GM23248 (cell line): Measurements from ENCODE around the gene NGEF. TPM values are rescaled to one million over a fixed set of nuclear protein-coding genes. Genes with fewer than 3 reads are reported as not detected.

ENCODE experiments used
- DNase-seq: peaks from one replicate; pipeline ENCODE4 v3.0.0-alpha.2; 2015
- H2AFZ ChIP-seq: fragments of 200-600 bp; sonication (generic); 2 replicates; pipeline ENCODE4 v1.6.1; 2016; ENCODE audit warnings: antibody characterized with exemption
- H3F3A ChIP-seq: fragments of 200-600 bp; sonication (generic); 2 replicates; pipeline ENCODE4 v1.6.1; 2016; ENCODE audit warnings: mild to moderate bottlenecking, antibody characterized with exemption, mixed run types; ENCODE audit not compliant: insufficient read depth
- H3K27ac ChIP-seq: fragments of 200-600 bp; sonication (generic); 2 replicates; pipeline ENCODE4 v1.5.1; 2016; ENCODE audit warnings: mild to moderate bottlenecking
- H3K27me3 ChIP-seq: fragments of 200-600 bp; sonication (generic); replicated peaks from 2 replicates; pipeline ENCODE4 v1.6.1; 2016; ENCODE audit warnings: mild to moderate bottlenecking; ENCODE audit not compliant: insufficient read depth
- H3K36me3 ChIP-seq: fragments of 200-600 bp; sonication (generic); 2 replicates; pipeline ENCODE4 v1.6.1; 2016; ENCODE audit warnings: low read depth, mild to moderate bottlenecking
- H3K4me1 ChIP-seq: fragments of 200-600 bp; sonication (generic); 2 replicates; pipeline ENCODE4 v1.6.1; 2016; ENCODE audit warnings: mild to moderate bottlenecking; ENCODE audit not compliant: insufficient read depth
- H3K4me2 ChIP-seq: fragments of 200-600 bp; sonication (generic); one replicate; pipeline ENCODE4 v1.6.1; 2016; ENCODE audit warnings: mild to moderate bottlenecking; ENCODE audit not compliant: unreplicated experiment
- H3K4me3 ChIP-seq: fragments of 200-600 bp; sonication (generic); 2 replicates; pipeline ENCODE4 v1.5.1; 2016; ENCODE audit warnings: mild to moderate bottlenecking
- H3K79me2 ChIP-seq: fragments of 200-600 bp; sonication (generic); 2 replicates; pipeline ENCODE4 v1.6.1; 2016; ENCODE audit warnings: mild to moderate bottlenecking; ENCODE audit not compliant: insufficient read depth
- H3K9ac ChIP-seq: fragments of 200-600 bp; sonication (generic); 2 replicates; pipeline ENCODE4 v1.6.1; 2016; ENCODE audit warnings: mild to moderate bottlenecking
- H3K9me2 ChIP-seq: fragments of 200-600 bp; sonication (generic); 2 replicates; pipeline ENCODE4 v1.6.1; 2016; ENCODE audit warnings: mixed run types, mild to moderate bottlenecking, moderate library complexity; ENCODE audit not compliant: insufficient read depth
- H3K9me3 ChIP-seq: fragments of 200-600 bp; sonication (generic); one replicate; pipeline ENCODE4 v1.6.1; 2017; ENCODE audit warnings: low read depth
- H4K20me1 ChIP-seq: fragments of 200-600 bp; sonication (generic); 2 replicates; pipeline ENCODE4 v1.6.0; 2016; ENCODE audit not compliant: insufficient read depth
- EZH2 ChIP-seq: fragments of 200-600 bp; sonication (generic); IDR thresholded peaks from 2 replicates; pipeline ENCODE4 v1.6.1; 2018; ENCODE audit warnings: antibody characterized with exemption, mild to moderate bottlenecking; ENCODE audit not compliant: insufficient read depth, poor library complexity, severe bottlenecking
- EZH2phosphoT487 ChIP-seq: fragments of 200-600 bp; sonication (generic); IDR thresholded peaks from 2 replicates; pipeline ENCODE4 v1.6.1; 2018; ENCODE audit warnings: antibody characterized with exemption, moderate library complexity, mild to moderate bottlenecking, low read depth; ENCODE audit not compliant: insufficient read depth
- WGBS, 2 experiments: methylation state at CpG; one replicate each; pipeline ENCODE4 v1.1.6; 2015 to 2017; ENCODE audit warnings: low lambda C conversion rate in 2 of 2, low coverage in 1 of 2; ENCODE audit errors: missing lambda C conversion rate in 2 of 2; 5-methylcytosine and 5-hydroxymethylcytosine counted together
- in situ Hi-C: fragments of 300-500 bp; cut with MboI; formaldehyde crosslinking; loops from 2 replicates; pipeline ENCODE4 v1.15.0; 2020
- polyA plus RNA-seq: library from polyadenylated mRNA; unstranded; fragments of >200 nt; fragmentation: Nextera tagmentation; extraction: Ambion mirVana; gene quantifications from 2 replicates; pipeline ENCODE4 v1.2.1, GENCODE V29; 2016
- total RNA-seq: library from RNA; depleted of rRNA; stranded (reverse); fragments of >200 nt; shearing (Covaris generic); gene quantifications from 2 replicates; pipeline ENCODE4 v1.2.3, GENCODE V29; 2014

NGEF gene
- total and polyA plus RNA-seq, 2 experiments from 2014 or later: 0.43 TPM; not detected in 1

GRCh38 chr2:232982926-232983668, 30.0 kb downstream of the NGEF start:
- DNase-seq: no peak
- H3K4me3 ChIP-seq: no peak overlapping the region
- no peaks in the 10 kb centered on the region for H3K36me3 ChIP-seq
- no peak overlapping the region for H3K27ac ChIP-seq
- in situ Hi-C loops: no loop called here
- H3K9me3 ChIP-seq: no peaks in the 10 kb centered on the region
- no peaks in the 10 kb centered on the region for H3K79me2 ChIP-seq
- peaks cover 16% of the 10 kb centered on the region for H3K4me1 ChIP-seq
- H3K27me3 ChIP-seq: no peaks in the 10 kb centered on the region
- no peak overlapping the region for H2AFZ ChIP-seq
- H4K20me1 ChIP-seq: no peaks in the 10 kb centered on the region
- no peak overlapping the region for H3K4me2 ChIP-seq
- no peaks in the 10 kb centered on the region for H3K9me2 ChIP-seq
- H3K9ac ChIP-seq: no peak overlapping the region
- H3F3A ChIP-seq: peaks cover 10% of the 10 kb centered on the region
- TF ChIP-seq EZH2phosphoT487 (no peak), EZH2 (no peak)
- WGBS, 2 experiments: 52 to 53% methylated on average over 15 of the region's 15 CpGs

GRCh38 chr2:232981767-232982360, 31.2 kb downstream of the NGEF start:
- WGBS, 2 experiments: 75 to 80% methylated on average over 5 of the region's 5 CpGs
- in situ Hi-C loops: no loop called here
- peaks cover 11% of the 10 kb centered on the region for H3K4me1 ChIP-seq

GRCh38 chr2:232981356-232981755, 31.7 kb downstream of the NGEF start:
- no peaks in the 10 kb centered on the region for H3F3A ChIP-seq
- peaks cover 11% of the 10 kb centered on the region for H3K4me1 ChIP-seq
- no peak overlapping the region for H3K9ac ChIP-seq
- in situ Hi-C loops: no loop called here
- no peak for DNase-seq
- no peaks in the 10 kb centered on the region for H3K36me3 ChIP-seq
- H3K9me3 ChIP-seq: no peaks in the 10 kb centered on the region
- no peaks in the 10 kb centered on the region for H4K20me1 ChIP-seq
- H3K27me3 ChIP-seq: no peaks in the 10 kb centered on the region
- no peak for TF ChIP-seq EZH2phosphoT487
- no peak for TF ChIP-seq EZH2
- no peak overlapping the region for H3K4me2 ChIP-seq
- no peak overlapping the region for H3K27ac ChIP-seq
- H3K79me2 ChIP-seq: no peaks in the 10 kb centered on the region
- no peaks in the 10 kb centered on the region for H3K9me2 ChIP-seq
- H3K4me3 ChIP-seq: no peak overlapping the region
- no peak overlapping the region for H2AFZ ChIP-seq
- WGBS, 2 experiments: 71 to 73% methylated on average over 7 of the region's 7 CpGs

More at GRCh38 chr2:232981767-232982360, 31.2 kb downstream of the NGEF start:
- H2AFZ ChIP-seq: no peak overlapping the region
- no peaks in the 10 kb centered on the region for H3K36me3 ChIP-seq
- H3K79me2 ChIP-seq: no peaks in the 10 kb centered on the region
- no peak for DNase-seq
- no peak overlapping the region for H3K27ac ChIP-seq
- no peaks in the 10 kb centered on the region for H3K27me3 ChIP-seq
- H3K9me3 ChIP-seq: no peaks in the 10 kb centered on the region
- TF ChIP-seq EZH2 (no peak), EZH2phosphoT487 (no peak)
- H4K20me1 ChIP-seq: no peaks in the 10 kb centered on the region
- H3K4me3 ChIP-seq: no peak overlapping the region
- no peaks in the 10 kb centered on the region for H3K9me2 ChIP-seq
- H3F3A ChIP-seq: no peaks in the 10 kb centered on the region
- H3K4me2 ChIP-seq: no peak overlapping the region
- no peak overlapping the region for H3K9ac ChIP-seq

GRCh38 chr2:232980683-232981082, 32.4 kb downstream of the NGEF start:
- WGBS, 2 experiments: 89% methylated on average over 7 of the region's 7 CpGs
- Histone ChIP-seq H3K27me3 (no peaks in the 10 kb centered on the region), H2AFZ (no peak overlapping the region), H3K36me3 (no peaks in the 10 kb centered on the region), H3F3A (no peaks in the 10 kb centered on the region), H3K4me1 (peaks cover 11% of the 10 kb centered on the region), H3K4me3 (no peak overlapping the region), H4K20me1 (no peaks in the 10 kb centered on the region), H3K9ac (no peak overlapping the region), H3K4me2 (peak overlapping the region; percentile 17), H3K79me2 (no peaks in the 10 kb centered on the region), H3K9me2 (no peaks in the 10 kb centered on the region), H3K27ac (no peak overlapping the region), H3K9me3 (no peaks in the 10 kb centered on the region)
- no peak for TF ChIP-seq EZH2
- TF ChIP-seq EZH2phosphoT487: no peak
- DNase-seq: peak; percentile 34
- in situ Hi-C loops: no loop called here
